GM18499 (cell line): ENCODE results near the gene SOST.

ENCODE experiments used
- ATAC-seq: cut with Tn5 transposase; IDR thresholded peaks from one replicate; pipeline ENCODE4 v1.9.1; 2021; ENCODE audit warnings: moderate number of reproducible peaks; ENCODE audit not compliant: insufficient read depth, unreplicated experiment

SOST gene

GRCh38 chr17:43713494-43714162 is 45.0 kb downstream of the SOST start:
- ATAC-seq = no peak

GRCh38 chr17:43712397-43712796 is 46.2 kb downstream of the SOST start:
- ATAC-seq = no peak

- no peak for ATAC-seq
Measured at GRCh38 chr17:43710101-43710500, 48.5 kb downstream of the SOST start.

GRCh38 chr17:43709210-43709609 is 49.4 kb downstream of the SOST start:
- ATAC-seq = no peak

- no peak for ATAC-seq
Measured at GRCh38 chr17:43707184-43707583, 51.4 kb downstream of the SOST start.

GRCh38 chr17:43706235-43706634 is 52.4 kb downstream of the SOST start:
- ATAC-seq = no peak
